SK-N-SH (cell line): Measurements from ENCODE around the gene C11orf68.

Experiments
- CHD2 ChIP-seq: fragments of 150-350 bp; IDR thresholded peaks from 2 replicates; pipeline ENCODE4 v1.6.1; 2018; ENCODE audit warnings: low read length; ENCODE audit not compliant: partially characterized antibody
- EP300 ChIP-seq, 2 experiments: IDR thresholded peaks; 2 replicates each; pipeline versions ENCODE4 v1.4.0 to v1.6.1; 2012; ENCODE audit warnings: borderline replicate concordance in 1 of 2, low read depth in 1 of 2, low read length in 1 of 2
- FOXM1 ChIP-seq: IDR thresholded peaks from 2 replicates; pipeline ENCODE4 v1.4.0; 2012; ENCODE audit warnings: low read depth, mild to moderate bottlenecking
- MEF2A ChIP-seq: IDR thresholded peaks from 2 replicates; pipeline ENCODE4 v1.4.0; 2012; ENCODE audit warnings: low read depth, borderline replicate concordance
- NFIC ChIP-seq: IDR thresholded peaks from 2 replicates; pipeline ENCODE4 v1.4.0; 2012; ENCODE audit warnings: borderline replicate concordance
- POLR2AphosphoS5 ChIP-seq: IDR thresholded peaks from 2 replicates; pipeline ENCODE4 v1.6.1; 2012; ENCODE audit warnings: low read depth, low read length
- RAD21 ChIP-seq: IDR thresholded peaks from 2 replicates; pipeline ENCODE4 v1.6.1; 2012; ENCODE audit warnings: mild to moderate bottlenecking, low read length
- TEAD4 ChIP-seq: IDR thresholded peaks from 2 replicates; pipeline ENCODE4 v1.4.0; 2012; ENCODE audit warnings: mild to moderate bottlenecking, borderline replicate concordance; ENCODE audit not compliant: insufficient read depth
- TF ChIP-seq, protein P1 (sequence below): IDR thresholded peaks from 2 replicates; pipeline ENCODE4; 2012
- TF ChIP-seq, protein P2 (sequence below): fragments of 200-600 bp; sonication (generic); IDR thresholded peaks from 2 replicates; pipeline ENCODE4 v1.6.1; 2017; ENCODE audit warnings: antibody characterized with exemption, mild to moderate bottlenecking, moderate library complexity
- TF ChIP-seq, protein P3 (sequence below): IDR thresholded peaks from 2 replicates; pipeline ENCODE4 v1.6.1; 2012; ENCODE audit warnings: mild to moderate bottlenecking, low read depth, low read length, moderate library complexity
- TF ChIP-seq, protein P4 (sequence below): fragments of 150-350 bp; IDR thresholded peaks from 2 replicates; pipeline ENCODE4 v1.6.1; 2017; ENCODE audit warnings: antibody characterized with exemption, low read length, low read depth, borderline replicate concordance

DNA sequence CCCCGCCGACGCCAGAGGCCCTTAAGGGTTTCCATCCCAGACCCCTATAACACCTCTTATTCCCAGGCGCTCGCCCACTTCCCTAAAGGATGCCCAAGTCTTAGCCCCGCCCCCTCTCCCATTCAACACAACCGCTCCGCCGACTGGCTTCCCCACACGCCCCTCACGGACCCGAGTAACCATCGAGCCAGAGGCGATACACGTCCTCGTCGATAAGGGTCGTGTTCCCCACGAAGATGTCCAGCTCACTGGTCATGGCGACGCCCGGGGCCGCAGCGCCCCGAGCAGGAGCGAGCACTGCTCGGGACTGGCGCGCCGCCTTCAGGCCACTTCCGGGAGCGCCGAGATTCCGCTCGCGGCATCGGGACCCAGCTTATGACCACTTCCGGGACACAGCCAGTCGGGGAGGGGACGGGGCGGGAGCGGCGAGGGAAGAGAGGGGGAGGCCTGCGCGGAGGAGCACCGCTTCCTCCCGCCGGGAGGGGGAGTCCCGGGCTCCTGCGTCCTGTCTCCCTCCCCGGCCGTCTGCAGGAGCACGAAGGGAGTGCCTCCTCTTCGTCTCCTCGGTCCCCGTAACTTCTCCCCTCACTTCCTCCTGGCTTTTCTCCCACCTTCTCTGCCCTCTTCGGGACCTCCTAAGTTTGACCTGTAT lies 30.6 kb downstream of the C11orf68 start, which contains the start of gene FIBP:
- TF ChIP-seq FOXM1 = no peak
- peak; percentile 89 for TF ChIP-seq POLR2AphosphoS5
- TF ChIP-seq, protein P1, sequence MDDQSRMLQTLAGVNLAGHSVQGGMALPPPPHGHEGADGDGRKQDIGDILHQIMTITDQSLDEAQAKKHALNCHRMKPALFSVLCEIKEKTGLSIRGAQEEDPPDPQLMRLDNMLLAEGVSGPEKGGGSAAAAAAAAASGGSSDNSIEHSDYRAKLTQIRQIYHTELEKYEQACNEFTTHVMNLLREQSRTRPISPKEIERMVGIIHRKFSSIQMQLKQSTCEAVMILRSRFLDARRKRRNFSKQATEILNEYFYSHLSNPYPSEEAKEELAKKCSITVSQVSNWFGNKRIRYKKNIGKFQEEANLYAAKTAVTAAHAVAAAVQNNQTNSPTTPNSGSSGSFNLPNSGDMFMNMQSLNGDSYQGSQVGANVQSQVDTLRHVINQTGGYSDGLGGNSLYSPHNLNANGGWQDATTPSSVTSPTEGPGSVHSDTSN = no peak
- TF ChIP-seq, protein P2, sequence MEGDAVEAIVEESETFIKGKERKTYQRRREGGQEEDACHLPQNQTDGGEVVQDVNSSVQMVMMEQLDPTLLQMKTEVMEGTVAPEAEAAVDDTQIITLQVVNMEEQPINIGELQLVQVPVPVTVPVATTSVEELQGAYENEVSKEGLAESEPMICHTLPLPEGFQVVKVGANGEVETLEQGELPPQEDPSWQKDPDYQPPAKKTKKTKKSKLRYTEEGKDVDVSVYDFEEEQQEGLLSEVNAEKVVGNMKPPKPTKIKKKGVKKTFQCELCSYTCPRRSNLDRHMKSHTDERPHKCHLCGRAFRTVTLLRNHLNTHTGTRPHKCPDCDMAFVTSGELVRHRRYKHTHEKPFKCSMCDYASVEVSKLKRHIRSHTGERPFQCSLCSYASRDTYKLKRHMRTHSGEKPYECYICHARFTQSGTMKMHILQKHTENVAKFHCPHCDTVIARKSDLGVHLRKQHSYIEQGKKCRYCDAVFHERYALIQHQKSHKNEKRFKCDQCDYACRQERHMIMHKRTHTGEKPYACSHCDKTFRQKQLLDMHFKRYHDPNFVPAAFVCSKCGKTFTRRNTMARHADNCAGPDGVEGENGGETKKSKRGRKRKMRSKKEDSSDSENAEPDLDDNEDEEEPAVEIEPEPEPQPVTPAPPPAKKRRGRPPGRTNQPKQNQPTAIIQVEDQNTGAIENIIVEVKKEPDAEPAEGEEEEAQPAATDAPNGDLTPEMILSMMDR = peak; percentile 68
- TF ChIP-seq NFIC = no peak; the same call in 1 of the 2 replicates
- TF ChIP-seq CHD2 = peak; percentile 53
- TF ChIP-seq, protein P3, sequence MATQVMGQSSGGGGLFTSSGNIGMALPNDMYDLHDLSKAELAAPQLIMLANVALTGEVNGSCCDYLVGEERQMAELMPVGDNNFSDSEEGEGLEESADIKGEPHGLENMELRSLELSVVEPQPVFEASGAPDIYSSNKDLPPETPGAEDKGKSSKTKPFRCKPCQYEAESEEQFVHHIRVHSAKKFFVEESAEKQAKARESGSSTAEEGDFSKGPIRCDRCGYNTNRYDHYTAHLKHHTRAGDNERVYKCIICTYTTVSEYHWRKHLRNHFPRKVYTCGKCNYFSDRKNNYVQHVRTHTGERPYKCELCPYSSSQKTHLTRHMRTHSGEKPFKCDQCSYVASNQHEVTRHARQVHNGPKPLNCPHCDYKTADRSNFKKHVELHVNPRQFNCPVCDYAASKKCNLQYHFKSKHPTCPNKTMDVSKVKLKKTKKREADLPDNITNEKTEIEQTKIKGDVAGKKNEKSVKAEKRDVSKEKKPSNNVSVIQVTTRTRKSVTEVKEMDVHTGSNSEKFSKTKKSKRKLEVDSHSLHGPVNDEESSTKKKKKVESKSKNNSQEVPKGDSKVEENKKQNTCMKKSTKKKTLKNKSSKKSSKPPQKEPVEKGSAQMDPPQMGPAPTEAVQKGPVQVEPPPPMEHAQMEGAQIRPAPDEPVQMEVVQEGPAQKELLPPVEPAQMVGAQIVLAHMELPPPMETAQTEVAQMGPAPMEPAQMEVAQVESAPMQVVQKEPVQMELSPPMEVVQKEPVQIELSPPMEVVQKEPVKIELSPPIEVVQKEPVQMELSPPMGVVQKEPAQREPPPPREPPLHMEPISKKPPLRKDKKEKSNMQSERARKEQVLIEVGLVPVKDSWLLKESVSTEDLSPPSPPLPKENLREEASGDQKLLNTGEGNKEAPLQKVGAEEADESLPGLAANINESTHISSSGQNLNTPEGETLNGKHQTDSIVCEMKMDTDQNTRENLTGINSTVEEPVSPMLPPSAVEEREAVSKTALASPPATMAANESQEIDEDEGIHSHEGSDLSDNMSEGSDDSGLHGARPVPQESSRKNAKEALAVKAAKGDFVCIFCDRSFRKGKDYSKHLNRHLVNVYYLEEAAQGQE = peak; percentile 16; the same call in 1 of the 2 replicates
- TF ChIP-seq, protein P4, sequence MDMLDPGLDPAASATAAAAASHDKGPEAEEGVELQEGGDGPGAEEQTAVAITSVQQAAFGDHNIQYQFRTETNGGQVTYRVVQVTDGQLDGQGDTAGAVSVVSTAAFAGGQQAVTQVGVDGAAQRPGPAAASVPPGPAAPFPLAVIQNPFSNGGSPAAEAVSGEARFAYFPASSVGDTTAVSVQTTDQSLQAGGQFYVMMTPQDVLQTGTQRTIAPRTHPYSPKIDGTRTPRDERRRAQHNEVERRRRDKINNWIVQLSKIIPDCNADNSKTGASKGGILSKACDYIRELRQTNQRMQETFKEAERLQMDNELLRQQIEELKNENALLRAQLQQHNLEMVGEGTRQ = no peak
- no peak for TF ChIP-seq EP300 (IDR thresholded peaks at IDR 0.05; ENCODE audit: borderline replicate concordance in 1 of 2, low read depth in 1 of 2, low read length in 1 of 2)
- TF ChIP-seq TEAD4 = no peak
- TF ChIP-seq RAD21 = peak; percentile 24
- TF ChIP-seq MEF2A = no peak
